ENCODE results near the gene PLCL1. TPM values are rescaled to one million over a fixed set of nuclear protein-coding genes. Genes with fewer than 3 reads are reported as not detected.

The PLCL1 gene
- polyA plus RNA-seq, 3 donors = 17.8 to 20.9 (median 19.4) TPM

GRCh38 chr2:198097630-198098029 lies 293.2 kb downstream of the PLCL1 start:
- DNase-seq (ENCODE audit: low read depth in 3 of 3, low spot score in 2 of 3) = no peak

GRCh38 chr2:198098386-198098785 lies 294.0 kb downstream of the PLCL1 start:
- DNase-seq (ENCODE audit: low read depth in 3 of 3, low spot score in 2 of 3) = no peak

- DNase-seq (ENCODE audit: low read depth in 3 of 3, low spot score in 2 of 3) = no peak
These were observed 294.5 kb downstream of the PLCL1 start for GRCh38 chr2:198098918-198099317.

GRCh38 chr2:198100346-198100745 lies 296.0 kb downstream of the PLCL1 start:
- no peak for DNase-seq (ENCODE audit: low read depth in 3 of 3, low spot score in 2 of 3)

DNA sequence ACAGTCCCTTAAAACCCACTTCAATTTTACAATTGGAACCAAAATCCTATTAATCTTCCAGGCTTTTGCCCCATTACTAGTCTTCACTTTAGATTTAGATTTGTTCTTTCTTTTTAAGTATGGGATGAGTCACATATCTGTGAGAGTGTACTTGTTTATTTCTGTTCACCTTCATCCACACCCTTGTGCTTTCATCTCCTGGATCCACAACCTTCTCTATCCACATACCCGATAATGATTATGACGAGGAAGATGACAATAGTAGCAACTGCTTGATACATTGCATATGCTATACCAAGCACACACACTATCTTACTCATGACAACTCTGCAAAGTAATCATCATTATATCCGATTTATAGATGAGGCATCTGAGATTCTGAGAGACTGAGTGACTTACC lies 297.3 kb downstream of the PLCL1 start:
- no peak for DNase-seq (ENCODE audit: low read depth in 3 of 3, low spot score in 2 of 3)

DNA sequence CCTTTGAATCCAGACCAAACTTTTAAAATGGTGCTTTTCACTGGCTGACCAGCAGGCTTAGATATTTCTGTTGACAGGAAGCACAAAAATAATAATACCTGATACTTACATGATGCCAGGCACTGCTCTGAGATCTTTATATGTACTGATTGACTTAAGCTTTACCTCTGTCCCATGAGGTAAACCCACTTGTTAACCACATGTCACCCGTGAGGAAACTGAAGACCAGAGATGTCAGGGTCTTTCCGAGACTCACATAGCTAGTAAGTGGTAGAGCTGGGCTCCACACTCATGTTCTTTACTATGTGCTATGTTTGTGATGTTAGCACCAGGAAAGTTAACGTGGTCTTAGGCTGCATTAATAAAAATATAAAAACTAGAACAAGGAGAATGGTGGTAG lies 297.7 kb downstream of the PLCL1 start:
- DNase-seq (ENCODE audit: low read depth in 3 of 3, low spot score in 2 of 3) = no peak

GRCh38 chr2:198102856-198103255 lies 298.5 kb downstream of the PLCL1 start:
- DNase-seq (ENCODE audit: low read depth in 3 of 3, low spot score in 2 of 3) = no peak

- DNase-seq (ENCODE audit: low read depth in 3 of 3, low spot score in 2 of 3) = no peak
These were observed 302.4 kb downstream of the PLCL1 start for GRCh38 chr2:198106621-198107385.

- DNase-seq (ENCODE audit: low read depth in 3 of 3, low spot score in 2 of 3) = no peak
These were observed 308.9 kb downstream of the PLCL1 start for GRCh38 chr2:198113316-198113715.

DNA sequence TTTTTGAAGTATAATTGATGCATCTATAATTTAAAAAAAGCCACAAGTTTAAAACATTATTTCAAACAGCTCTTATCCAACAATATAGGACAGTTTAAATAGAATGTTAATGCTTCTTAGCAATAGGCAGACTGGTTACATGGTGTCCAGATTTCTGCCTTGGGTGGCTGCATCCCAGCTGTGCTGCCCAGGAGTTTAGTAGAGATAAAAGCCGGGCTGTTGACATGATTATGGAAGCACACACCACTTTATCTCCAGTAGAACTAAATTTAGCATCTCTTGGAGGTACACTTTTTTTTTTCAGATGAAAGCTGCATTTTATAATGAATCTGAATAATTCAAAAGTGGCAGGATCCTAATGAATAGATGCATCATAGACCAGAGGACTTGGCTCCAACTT lies 309.7 kb downstream of the PLCL1 start:
- DNase-seq (ENCODE audit: low read depth in 3 of 3, low spot score in 2 of 3) = no peak

DNA sequence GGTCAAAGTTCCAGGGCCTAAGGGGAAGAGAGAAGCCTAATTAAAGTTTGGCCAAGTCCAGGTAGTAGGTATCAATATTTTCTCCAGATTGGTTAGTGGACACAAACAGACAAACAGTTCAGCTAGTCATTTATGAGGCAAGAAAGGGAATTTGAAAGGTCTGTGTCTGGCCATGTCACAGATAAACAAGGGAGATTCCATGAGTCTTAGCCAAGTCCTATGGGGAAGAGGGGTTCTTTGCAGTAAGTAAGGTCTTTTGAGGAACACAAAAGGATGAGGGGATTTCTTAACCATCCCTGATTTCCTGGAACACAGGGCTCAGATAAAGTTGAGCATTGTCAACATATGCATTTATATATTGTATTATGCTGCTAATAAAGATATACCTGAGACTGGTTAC lies 310.8 kb downstream of the PLCL1 start:
- no peak for DNase-seq (ENCODE audit: low read depth in 3 of 3, low spot score in 2 of 3)

GRCh38 chr2:198116756-198117155 lies 312.4 kb downstream of the PLCL1 start:
- DNase-seq (ENCODE audit: low read depth in 3 of 3, low spot score in 2 of 3) = no peak

GRCh38 chr2:198117406-198118041 lies 313.1 kb downstream of the PLCL1 start:
- DNase-seq (ENCODE audit: low read depth in 3 of 3, low spot score in 2 of 3) = no peak

DNA sequence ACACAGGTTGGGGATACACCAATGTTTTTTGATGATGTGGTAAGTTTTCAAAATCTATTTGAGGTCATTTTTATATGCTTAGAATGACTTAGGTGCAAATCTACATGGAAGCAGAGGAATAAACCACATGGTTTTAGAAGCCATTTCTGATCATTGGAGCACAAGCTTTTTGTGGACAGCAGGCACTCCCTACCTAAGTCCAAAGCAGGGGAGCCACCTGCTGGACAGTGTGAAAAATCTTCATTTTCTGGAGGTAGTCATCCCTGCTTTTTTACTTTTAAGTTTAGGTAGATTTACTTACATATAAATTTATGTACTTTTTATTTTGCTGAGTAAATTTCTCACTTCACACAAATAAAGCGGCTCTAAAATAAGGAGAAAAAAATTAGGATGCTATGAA lies 323.2 kb downstream of the PLCL1 start:
- DNase-seq (ENCODE audit: low read depth in 3 of 3, low spot score in 2 of 3) = peak in 1 of 3 donors; percentile 16

DNA sequence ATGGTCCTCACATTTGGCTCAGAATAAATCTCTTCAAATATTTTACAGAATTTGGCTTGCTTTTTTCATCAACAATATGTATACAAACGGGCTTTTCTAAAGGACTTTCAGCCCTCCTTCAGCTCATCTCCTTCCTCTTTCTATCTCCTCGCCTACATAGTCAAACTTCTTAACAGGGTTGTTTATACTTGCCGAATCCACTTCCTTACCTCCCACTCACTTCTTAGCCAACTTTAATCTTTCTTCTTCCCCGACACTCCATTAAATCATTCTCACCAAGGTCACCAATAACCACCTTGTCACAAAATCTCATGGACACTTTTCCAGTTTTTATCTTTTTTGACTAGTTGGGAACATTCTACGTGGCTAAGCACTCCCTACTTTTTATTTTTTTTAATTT lies 325.2 kb downstream of the PLCL1 start:
- DNase-seq (ENCODE audit: low read depth in 3 of 3, low spot score in 2 of 3) = no peak

- no peak for DNase-seq (ENCODE audit: low read depth in 3 of 3, low spot score in 2 of 3)
These were observed 330.0 kb downstream of the PLCL1 start for GRCh38 chr2:198134293-198134955.

GRCh38 chr2:198135481-198135934 lies 331.1 kb downstream of the PLCL1 start:
- DNase-seq (ENCODE audit: low read depth in 3 of 3, low spot score in 2 of 3) = no peak

GRCh38 chr2:198136142-198136541 lies 331.7 kb downstream of the PLCL1 start:
- DNase-seq (ENCODE audit: low read depth in 3 of 3, low spot score in 2 of 3) = no peak

- no peak for DNase-seq (ENCODE audit: low read depth in 3 of 3, low spot score in 2 of 3)
These were observed 333.3 kb downstream of the PLCL1 start for GRCh38 chr2:198137733-198138132.

DNA sequence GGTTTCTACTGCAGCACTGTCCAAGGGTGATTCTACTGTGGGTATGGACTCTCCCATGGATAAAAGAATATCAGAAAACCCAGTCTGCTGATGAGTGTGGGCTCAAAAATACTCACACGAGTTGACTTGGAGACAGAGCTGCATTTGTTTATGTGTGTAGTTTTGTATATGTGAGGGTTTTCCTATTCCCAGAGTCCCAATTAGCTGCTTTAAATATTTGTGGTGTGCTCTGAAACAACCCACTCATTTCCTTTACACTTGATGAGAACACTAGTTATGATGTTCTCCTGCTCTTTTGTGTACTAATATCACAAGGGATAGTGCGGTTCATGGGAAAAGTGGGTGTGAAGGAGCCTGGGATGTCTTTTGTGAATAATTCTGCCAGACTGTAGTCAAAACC lies 337.3 kb downstream of the PLCL1 start:
- DNase-seq (ENCODE audit: low read depth in 3 of 3, low spot score in 2 of 3) = no peak

GRCh38 chr2:198143156-198143555 lies 338.8 kb downstream of the PLCL1 start:
- no peak for DNase-seq (ENCODE audit: low read depth in 3 of 3, low spot score in 2 of 3)

DNA sequence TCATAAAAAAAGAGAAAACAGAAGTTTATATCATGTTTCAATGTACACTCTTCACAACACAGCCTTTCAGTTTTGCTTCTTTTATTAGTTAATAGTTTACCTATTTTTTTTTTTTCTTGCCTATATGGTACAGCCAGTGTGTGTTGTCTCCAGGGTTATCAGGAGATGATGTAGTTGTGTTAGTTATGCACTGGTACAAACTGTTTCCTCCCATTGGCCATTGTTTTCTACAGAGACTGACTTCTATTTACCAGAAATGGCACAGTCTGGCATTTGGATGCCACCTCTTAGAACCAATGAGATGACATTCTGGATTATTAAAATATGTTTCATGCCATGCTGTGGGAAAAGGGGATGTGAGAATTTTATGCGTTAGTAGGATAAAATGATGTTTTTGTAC lies 339.4 kb downstream of the PLCL1 start:
- DNase-seq (ENCODE audit: low read depth in 3 of 3, low spot score in 2 of 3) = no peak
